SU-DHL-6 (cell line): Measurements from ENCODE around the gene HTD2.

Experiments used
- CTCF ChIP-seq: fragments of 200-600 bp; sonication (generic); IDR thresholded peaks from one replicate; pipeline ENCODE4 v1.5.1; 2017; ENCODE audit warnings: antibody characterized with exemption, mild to moderate bottlenecking, low read length, moderate library complexity; ENCODE audit not compliant: insufficient read depth, poor library complexity, severe bottlenecking
- EZH2phosphoT487 ChIP-seq: fragments of 200-600 bp; sonication (generic), shearing (Covaris generic); conservative IDR thresholded peaks from 2 replicates; pipeline ENCODE4 v1.6.1; 2018; ENCODE audit warnings: mild to moderate bottlenecking, antibody characterized with exemption, low read length, moderate library complexity, mixed read lengths

DNA sequence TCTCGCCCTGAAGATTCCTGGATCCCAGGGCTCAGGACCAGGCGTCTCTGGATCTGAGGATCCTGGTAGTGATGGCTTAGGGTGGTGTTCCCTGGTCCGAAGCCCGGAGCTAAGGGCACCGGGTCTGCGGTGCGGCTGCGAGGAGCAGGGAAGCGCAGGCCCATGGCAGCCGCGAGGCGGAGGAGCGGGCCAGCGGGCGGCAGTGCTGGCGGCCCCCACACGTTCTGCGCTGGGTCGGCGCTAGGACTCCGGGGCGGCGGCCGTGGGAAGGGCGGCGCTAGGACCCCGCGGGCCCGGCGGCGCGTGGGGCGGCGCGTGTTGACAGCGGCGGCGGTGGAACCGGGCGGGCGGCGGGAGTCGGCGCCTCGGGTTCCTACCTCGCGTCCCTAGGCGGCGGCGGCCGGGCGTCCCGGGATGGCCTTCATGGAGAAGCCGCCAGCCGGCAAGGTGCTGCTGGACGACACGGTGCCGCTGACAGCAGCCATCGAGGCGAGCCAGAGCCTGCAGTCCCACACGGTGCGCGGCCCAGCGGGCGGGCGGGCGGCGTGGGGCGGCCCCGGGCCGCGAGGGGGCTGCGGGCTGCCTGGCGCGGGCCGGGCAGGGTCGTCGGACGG, 26.4 kb downstream of the HTD2 start, which contains the start of gene PXK:
- no peak for TF ChIP-seq CTCF
- TF ChIP-seq EZH2phosphoT487: no peak
